ENCODE data around the gene RAB15.

GRCh38 chr14:64918216-64918615, 53.9 kb downstream of the RAB15 start:
- TF ChIP-seq CTCF (IDR thresholded peaks at IDR 0.05; ENCODE audit: poor library complexity) (no peak), EZH2 (IDR thresholded peaks at IDR 0.05; ENCODE audit: borderline replicate concordance) (no peak)

Data from hepatocyte (in vitro differentiated cells).